NCI-H2196 (cell line): ENCODE measurements around the gene CDCA8.

Experiments
- DNase-seq: peaks from one replicate; lab custom pipeline; 2025; ENCODE audit not compliant: unreplicated experiment; lab: John Stamatoyannopoulos, UW

Gene CDCA8

DNA sequence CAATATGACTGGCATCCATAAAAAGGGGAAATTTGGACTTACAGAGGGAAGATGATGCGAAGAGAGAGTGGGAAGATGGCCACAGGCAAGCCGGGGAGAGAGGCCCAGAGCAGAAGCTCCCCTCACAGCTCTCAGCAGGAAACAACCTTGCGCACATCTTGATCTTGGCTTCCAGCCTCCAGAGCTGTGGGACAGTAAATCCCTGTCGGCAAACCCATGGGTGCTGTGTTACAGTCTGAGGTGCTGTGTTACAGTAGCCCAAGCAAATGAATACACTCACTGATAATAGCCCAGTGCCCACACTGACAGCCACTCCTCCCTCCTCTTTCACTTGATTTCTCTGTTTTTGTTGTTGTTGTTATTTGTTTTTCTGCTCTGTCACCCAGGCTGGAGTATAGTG, 22.4 kb downstream of the CDCA8 start:
- no peak for DNase-seq

DNA sequence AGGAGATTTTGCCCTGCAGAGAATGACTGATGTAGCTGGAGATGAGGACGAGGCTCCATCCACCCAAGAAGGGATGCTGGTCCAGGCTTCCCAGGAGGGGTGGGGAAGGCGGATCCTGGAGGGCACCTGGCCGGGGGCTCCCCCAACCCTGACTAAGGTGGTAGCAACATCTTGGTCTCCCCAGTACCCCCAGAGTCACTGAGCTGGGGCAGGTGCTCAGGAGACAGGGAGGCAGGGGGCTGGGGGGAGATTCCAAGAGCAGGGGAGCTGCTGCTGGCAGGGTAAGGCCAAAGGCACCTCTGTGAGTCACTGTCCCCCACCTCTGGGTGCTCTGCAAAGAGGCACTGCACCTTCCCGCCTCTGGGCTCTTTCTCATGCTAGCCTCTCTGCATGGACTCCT, 24.0 kb downstream of the CDCA8 start:
- DNase-seq: no peak

GRCh38 chr1:37717631-37718030, 25.3 kb downstream of the CDCA8 start:
- DNase-seq: no peak

GRCh38 chr1:37718181-37718900, 26.0 kb downstream of the CDCA8 start:
- no peak for DNase-seq

DNA sequence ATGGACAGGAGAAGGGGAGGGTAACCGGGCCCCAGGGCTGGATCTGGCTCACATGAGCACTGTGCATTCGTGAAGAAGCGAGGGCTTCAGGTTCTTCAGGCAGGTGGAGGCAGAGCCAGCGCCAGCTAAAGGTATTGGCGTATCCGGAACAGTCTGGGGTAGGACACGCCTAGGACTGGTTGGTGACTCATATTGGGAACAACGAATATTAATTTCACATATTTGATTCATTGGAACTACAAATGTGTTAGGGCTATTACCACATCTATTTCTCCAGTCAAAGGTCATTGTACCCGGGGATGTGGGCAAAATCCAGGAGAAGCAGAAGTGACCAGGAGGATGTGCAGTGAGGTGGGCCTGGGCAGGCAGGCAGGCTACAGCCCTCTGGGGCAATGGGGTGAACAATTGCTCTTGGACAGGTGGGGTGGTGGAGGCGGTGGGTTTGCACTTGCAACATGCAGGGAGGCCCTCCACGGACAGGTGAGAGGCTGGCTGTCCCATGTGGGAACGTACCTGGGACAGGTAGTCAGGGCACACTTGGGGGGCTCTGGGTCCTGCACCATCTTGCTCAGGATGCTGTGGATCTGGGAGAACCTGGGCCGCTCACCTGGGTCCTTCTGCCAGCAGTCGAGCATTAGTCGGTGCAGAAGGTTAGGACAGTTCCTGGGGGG, 26.7 kb downstream of the CDCA8 start:
- no peak for DNase-seq

GRCh38 chr1:37719572-37720195, 27.4 kb downstream of the CDCA8 start:
- DNase-seq: no peak

DNA sequence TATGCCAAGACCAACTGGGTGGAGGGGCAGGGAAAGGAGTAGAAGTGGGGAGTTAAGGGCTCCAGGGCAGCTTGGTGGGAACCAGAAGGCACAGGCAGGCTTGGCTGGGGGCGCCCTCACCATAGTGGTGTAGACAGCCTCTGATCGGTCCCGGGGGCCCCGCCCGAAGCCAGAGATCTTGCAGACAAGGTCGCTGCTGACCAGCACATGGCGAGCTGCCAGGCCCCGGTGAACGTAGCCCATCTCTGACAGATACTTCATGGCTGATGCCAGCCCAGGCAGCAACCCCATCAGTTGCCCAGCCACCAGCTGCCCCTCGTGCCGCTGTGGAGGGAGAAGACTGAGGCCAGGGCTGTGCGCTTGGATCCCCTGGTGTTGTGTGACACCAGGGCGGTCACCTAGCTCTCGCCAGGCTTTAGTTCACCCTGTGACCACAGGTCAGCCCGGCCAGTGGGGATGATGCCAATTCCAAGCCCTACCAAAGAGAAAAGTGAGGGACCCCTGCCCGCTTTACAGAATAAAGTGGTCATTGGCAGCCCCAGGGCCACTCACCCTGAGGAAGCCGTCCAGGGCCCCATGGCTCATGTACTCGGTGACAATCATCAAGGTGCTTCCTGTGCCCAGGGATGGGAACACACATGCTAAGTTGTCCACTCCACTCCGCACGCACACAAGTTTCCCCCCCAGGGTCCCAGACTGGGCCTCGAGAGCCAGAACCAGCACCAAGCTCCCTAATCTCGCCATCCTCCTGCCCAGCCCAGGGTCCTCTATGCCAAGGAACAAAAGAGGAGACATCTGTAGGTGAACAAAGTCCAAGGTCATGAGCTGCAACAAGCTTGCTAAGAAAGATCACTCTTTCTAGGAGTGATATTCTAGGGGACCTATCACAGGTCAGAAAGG, 28.2 kb downstream of the CDCA8 start:
- no peak for DNase-seq

DNA sequence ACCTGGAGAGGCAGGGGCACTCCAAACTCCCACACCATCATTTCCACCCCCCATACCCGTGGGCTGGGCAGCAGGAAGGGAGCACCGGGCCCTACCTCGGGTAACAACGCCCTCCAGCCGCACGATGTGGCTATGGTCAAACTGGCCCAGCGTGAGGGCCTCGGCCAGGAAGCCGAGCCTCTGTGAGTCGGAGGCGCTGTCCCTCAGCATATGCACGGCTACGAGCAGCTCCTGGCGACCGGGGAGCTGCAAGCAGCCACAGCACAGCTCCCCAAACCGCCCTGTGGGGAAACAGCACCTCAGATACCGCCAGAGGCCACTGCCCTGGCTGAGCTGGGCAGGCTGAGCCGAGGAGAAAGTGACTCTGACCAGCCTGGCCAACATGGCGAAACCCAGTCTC, 29.2 kb downstream of the CDCA8 start:
- DNase-seq: no peak

DNA sequence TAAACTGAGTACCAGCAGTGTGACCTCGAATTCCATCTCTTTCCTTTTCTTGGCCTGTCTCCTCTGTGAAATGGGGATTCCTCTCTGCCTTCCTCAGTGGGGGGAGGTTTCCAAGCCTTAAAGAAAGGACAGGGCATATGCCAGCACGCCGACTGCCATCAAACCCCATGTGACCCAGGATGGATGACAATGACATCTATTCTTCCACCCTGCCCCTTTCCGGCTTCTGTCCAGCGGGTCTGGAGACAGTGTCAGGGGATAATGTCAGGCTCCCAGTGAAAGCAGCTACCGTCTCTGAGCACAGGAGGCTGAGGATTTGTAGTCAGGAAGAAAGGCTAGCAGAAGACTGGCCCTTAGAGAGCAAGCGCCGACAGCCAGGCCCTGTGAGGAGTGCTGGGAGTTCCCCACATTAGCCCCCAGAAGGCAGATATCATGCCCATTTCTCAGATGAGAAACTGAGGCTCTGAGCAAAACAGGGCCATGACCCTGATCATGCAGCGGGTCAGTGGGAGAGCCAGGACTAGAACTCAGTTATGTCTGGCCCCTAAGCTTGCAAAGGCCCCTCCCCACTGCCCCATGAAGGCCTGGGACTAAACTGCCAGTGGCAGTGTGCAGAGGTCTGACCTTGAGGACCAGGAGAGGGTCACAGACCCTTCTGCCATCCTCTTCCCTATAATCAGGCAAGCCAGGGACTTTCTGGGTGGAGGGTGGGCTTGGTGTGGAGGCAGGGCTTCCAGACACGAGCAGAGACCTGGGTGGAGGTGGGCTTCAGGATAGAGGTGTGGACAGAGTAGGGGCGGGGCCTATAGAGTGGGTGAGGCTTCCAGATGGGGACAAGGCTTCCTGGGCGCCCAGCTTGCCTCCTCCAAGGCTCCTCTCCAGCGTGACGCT, 30.1 kb downstream of the CDCA8 start:
- DNase-seq: no peak

GRCh38 chr1:37723072-37723389, 30.7 kb downstream of the CDCA8 start:
- DNase-seq: no peak

- DNase-seq: no peak
These were observed 31.2 kb downstream of the CDCA8 start for GRCh38 chr1:37723390-37724078.

- DNase-seq: no peak
These were observed 32.3 kb downstream of the CDCA8 start for GRCh38 chr1:37724575-37724974.

- no peak for DNase-seq
These were observed 33.7 kb downstream of the CDCA8 start for GRCh38 chr1:37725851-37726613.

DNA sequence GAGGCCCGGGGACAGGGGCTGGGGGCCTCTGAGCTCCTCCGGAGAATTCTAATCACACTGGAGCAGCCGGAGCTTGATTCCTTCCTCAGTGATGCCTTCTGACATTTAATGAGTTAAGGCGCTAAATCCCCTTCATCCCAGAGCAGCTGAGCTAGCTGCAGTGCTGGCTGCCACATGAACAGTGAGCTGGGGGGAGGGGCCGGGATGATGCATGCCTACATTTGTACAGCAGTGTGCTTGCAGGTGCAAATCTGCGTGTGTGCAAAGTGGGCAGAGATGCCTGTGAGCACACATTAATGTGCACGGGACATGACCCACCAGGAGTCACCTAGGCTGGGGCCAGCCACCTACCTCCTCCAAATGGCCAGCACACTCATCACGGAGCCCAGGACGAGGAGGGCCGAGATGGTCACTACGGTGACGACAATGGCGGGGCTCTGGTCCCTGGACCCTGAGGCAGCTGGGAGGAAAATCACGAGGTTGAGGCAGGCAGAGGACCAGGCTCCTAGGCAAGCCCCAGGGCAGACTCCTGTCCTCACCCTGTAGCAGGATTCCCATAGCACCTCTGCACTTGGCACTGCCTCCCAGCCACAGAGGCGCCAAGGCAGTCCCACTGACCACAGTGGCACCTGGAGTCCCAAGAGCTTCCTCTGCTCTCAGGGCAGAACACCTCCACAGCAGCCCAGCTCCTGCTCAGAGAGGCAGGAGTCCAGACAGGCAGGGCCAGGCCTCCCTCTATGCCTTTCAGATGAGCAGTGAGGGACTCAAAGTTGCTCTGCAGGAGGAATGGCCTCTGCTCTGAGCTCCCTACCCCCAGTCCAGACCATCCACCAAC, 34.7 kb downstream of the CDCA8 start:
- no peak for DNase-seq

- DNase-seq: no peak
These were observed 36.1 kb downstream of the CDCA8 start for GRCh38 chr1:37728416-37728815.

- DNase-seq: no peak
These were observed 38.1 kb downstream of the CDCA8 start for GRCh38 chr1:37730376-37730775.

DNA sequence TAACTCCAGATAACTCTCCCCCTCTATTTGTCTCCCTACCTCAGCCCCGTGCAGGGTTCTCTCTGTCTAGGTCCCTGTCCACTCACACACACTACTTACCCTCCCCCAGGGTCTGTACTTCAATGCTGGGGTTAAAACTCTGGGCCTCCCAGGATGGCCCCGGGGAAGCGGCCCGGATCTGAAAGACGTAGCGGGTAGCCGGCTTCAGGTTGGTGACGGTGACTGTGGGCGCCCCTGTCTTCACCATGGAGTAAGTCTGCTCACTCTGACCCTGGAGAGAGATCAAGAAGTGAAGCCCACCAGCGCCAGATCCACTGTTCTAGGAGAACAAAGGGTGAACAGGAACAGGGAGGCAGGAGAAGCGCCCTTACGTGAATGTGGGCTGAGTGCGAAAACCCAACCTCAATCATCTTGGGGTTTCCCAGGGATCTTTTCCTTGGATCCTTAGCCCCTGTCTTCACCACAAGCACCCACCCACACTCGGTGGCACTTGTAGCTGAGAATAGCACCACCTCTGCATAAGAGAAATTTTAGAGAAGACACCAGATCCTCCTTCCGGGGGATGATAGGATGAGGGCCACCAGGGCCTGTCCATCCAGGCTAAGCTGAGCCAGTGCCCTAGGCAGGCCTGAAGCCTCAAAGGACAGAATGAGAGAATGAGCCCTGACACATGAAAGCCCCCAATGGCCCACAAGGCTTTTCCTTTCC, 39.1 kb downstream of the CDCA8 start:
- no peak for DNase-seq
